ENCODE measurements around the gene MICAL1.
A peak's percentile ranks its signal among the peaks of the same experiment; 100 is the strongest.

Gene MICAL1

GRCh38 chr6:109460161-109460829 is 4.7 kb upstream of the MICAL1 start:
- no peak for DNase-seq
- Histone ChIP-seq H3K9me3 (ENCODE audit: severe bottlenecking) (no peaks in the 10 kb centered on the region), H3K36me3 (peaks cover 27% of the 10 kb centered on the region), H3K4me3 (ENCODE audit: low read depth, low read length) (no peak overlapping the region), H3K27ac (no peak overlapping the region), H3K27me3 (ENCODE audit: insufficient read depth, low read depth, severe bottlenecking) (no peaks in the 10 kb centered on the region)
- TF ChIP-seq CTCF (IDR thresholded peaks at IDR 0.05; ENCODE audit: low read depth, low read length), result no peak

- Histone ChIP-seq H3K4me3 (ENCODE audit: low read depth, low read length) (no peak overlapping the region), H3K27ac (no peak overlapping the region), H3K36me3 (peaks cover 13% of the 10 kb centered on the region), H3K9me3 (ENCODE audit: severe bottlenecking) (no peaks in the 10 kb centered on the region), H3K27me3 (ENCODE audit: insufficient read depth, low read depth, severe bottlenecking) (no peaks in the 10 kb centered on the region)
- DNase-seq, result no peak
- no peak for TF ChIP-seq CTCF (IDR thresholded peaks at IDR 0.05; ENCODE audit: low read depth, low read length)
Measured at GRCh38 chr6:109458774-109459531, 3.4 kb upstream of the MICAL1 start.

- no peak for DNase-seq
- Histone ChIP-seq H3K27ac (no peak overlapping the region), H3K36me3 (peaks cover 8% of the 10 kb centered on the region), H3K4me3 (ENCODE audit: low read depth, low read length) (no peak overlapping the region), H3K27me3 (ENCODE audit: insufficient read depth, low read depth, severe bottlenecking) (no peaks in the 10 kb centered on the region), H3K9me3 (ENCODE audit: severe bottlenecking) (no peaks in the 10 kb centered on the region)
- no peak for TF ChIP-seq CTCF (IDR thresholded peaks at IDR 0.05; ENCODE audit: low read depth, low read length)
Measured at GRCh38 chr6:109457562-109457996, 2.0 kb upstream of the MICAL1 start.

- Histone ChIP-seq H3K9me3 (ENCODE audit: severe bottlenecking) (no peaks in the 10 kb centered on the region), H3K36me3 (peaks cover 7% of the 10 kb centered on the region), H3K4me3 (ENCODE audit: low read depth, low read length) (peak overlapping the region; percentile 90), H3K27me3 (ENCODE audit: insufficient read depth, low read depth, severe bottlenecking) (no peaks in the 10 kb centered on the region), H3K27ac (no peak overlapping the region)
- no peak for TF ChIP-seq CTCF (IDR thresholded peaks at IDR 0.05; ENCODE audit: low read depth, low read length)
- DNase-seq, result no peak
Measured at GRCh38 chr6:109456710-109457561, 1.4 kb upstream of the MICAL1 start.

GRCh38 chr6:109456111-109456583 is 575 bp upstream of the MICAL1 start:
- DNase-seq, result no peak
- Histone ChIP-seq H3K27me3 (ENCODE audit: insufficient read depth, low read depth, severe bottlenecking) (no peaks in the 10 kb centered on the region), H3K36me3 (peaks cover 1% of the 10 kb centered on the region), H3K9me3 (ENCODE audit: severe bottlenecking) (no peaks in the 10 kb centered on the region), H3K27ac (peak overlapping the region; percentile 63), H3K4me3 (ENCODE audit: low read depth, low read length) (peak overlapping the region; percentile 90)
- TF ChIP-seq CTCF (IDR thresholded peaks at IDR 0.05; ENCODE audit: low read depth, low read length), result no peak
